HG02588 (cell line): Measurements from ENCODE around the gene CDC42BPA.

ENCODE experiments used
- ATAC-seq: cut with Tn5 transposase; IDR thresholded peaks from one replicate; pipeline ENCODE4 v1.9.1; 2021; ENCODE audit warnings: mild to moderate bottlenecking, moderate library complexity; ENCODE audit not compliant: unreplicated experiment

CDC42BPA gene

GRCh38 chr1:226983247-226983991 lies 334.9 kb downstream of the CDC42BPA start:
- no peak for ATAC-seq

GRCh38 chr1:226982451-226983177 lies 335.7 kb downstream of the CDC42BPA start:
- no peak for ATAC-seq

- ATAC-seq: no peak
These were observed 336.5 kb downstream of the CDC42BPA start for GRCh38 chr1:226981838-226982237.

- no peak for ATAC-seq
These were observed 336.9 kb downstream of the CDC42BPA start for GRCh38 chr1:226981386-226981817.

- no peak for ATAC-seq
These were observed 337.5 kb downstream of the CDC42BPA start for GRCh38 chr1:226980565-226981385.

GRCh38 chr1:226980122-226980560 lies 338.2 kb downstream of the CDC42BPA start:
- no peak for ATAC-seq

GRCh38 chr1:226979517-226980121 lies 338.7 kb downstream of the CDC42BPA start:
- no peak for ATAC-seq

- no peak for ATAC-seq
These were observed 339.2 kb downstream of the CDC42BPA start for GRCh38 chr1:226979115-226979516.

GRCh38 chr1:226978432-226979114 lies 339.7 kb downstream of the CDC42BPA start:
- ATAC-seq: no peak

GRCh38 chr1:226977643-226978431 lies 340.5 kb downstream of the CDC42BPA start:
- no peak for ATAC-seq

GRCh38 chr1:226976978-226977642 lies 341.2 kb downstream of the CDC42BPA start:
- no peak for ATAC-seq

- ATAC-seq: no peak
These were observed 341.9 kb downstream of the CDC42BPA start for GRCh38 chr1:226976276-226976977.

GRCh38 chr1:226975259-226976250 lies 342.7 kb downstream of the CDC42BPA start:
- ATAC-seq: no peak

GRCh38 chr1:226974544-226975258 lies 343.6 kb downstream of the CDC42BPA start:
- no peak for ATAC-seq

- no peak for ATAC-seq
These were observed 344.3 kb downstream of the CDC42BPA start for GRCh38 chr1:226973898-226974543.

GRCh38 chr1:226973371-226973897 lies 344.9 kb downstream of the CDC42BPA start:
- no peak for ATAC-seq
